Brain microvascular endothelial cell (primary cell): ENCODE data around the gene PIMREG.

Source experiments
- DNase-seq: peaks from one replicate; pipeline ENCODE4 v3.0.0-alpha.2; 2020
- H3K27ac ChIP-seq: fragments of 250-450 bp; sonication (Bioruptor Pico); 2 replicates; pipeline ENCODE4 v1.5.1; 2020; ENCODE audit warnings: mild to moderate bottlenecking, moderate library complexity
- H3K27me3 ChIP-seq: fragments of 250-450 bp; sonication (Bioruptor Pico); replicated peaks from 2 replicates; pipeline ENCODE4 v1.5.1; 2020; ENCODE audit warnings: mild to moderate bottlenecking
- H3K36me3 ChIP-seq: fragments of 250-450 bp; sonication (Bioruptor Pico); replicated peaks from 2 replicates; pipeline ENCODE4 v1.5.1; 2020; ENCODE audit warnings: mild to moderate bottlenecking
- H3K4me3 ChIP-seq: 2 replicates; pipeline ENCODE4 v1.5.1; 2011; ENCODE audit warnings: low read depth, mild to moderate bottlenecking, control low read depth, low read length, moderate library complexity
- in situ Hi-C: cut with HindIII; loops from 2 replicates; pipeline ENCODE4 v1.10.0; 2017; ENCODE audit warnings: low sequenced_read_pairs, low pct_ligation_motif_present
- TF ChIP-seq, protein P1 (sequence below): IDR thresholded peaks from 2 replicates; pipeline ENCODE4 v1.5.1; 2011; ENCODE audit warnings: low read depth, mild to moderate bottlenecking, moderate library complexity, low read length, control low read depth, inconsistent platforms; ENCODE audit errors: missing control alignments

The PIMREG gene

GRCh38 chr17:6498356-6498755 is 54.1 kb downstream of the PIMREG start:
- in situ Hi-C loops: no loop called here
- no peak overlapping the region for H3K27ac ChIP-seq
- TF ChIP-seq, protein P1, sequence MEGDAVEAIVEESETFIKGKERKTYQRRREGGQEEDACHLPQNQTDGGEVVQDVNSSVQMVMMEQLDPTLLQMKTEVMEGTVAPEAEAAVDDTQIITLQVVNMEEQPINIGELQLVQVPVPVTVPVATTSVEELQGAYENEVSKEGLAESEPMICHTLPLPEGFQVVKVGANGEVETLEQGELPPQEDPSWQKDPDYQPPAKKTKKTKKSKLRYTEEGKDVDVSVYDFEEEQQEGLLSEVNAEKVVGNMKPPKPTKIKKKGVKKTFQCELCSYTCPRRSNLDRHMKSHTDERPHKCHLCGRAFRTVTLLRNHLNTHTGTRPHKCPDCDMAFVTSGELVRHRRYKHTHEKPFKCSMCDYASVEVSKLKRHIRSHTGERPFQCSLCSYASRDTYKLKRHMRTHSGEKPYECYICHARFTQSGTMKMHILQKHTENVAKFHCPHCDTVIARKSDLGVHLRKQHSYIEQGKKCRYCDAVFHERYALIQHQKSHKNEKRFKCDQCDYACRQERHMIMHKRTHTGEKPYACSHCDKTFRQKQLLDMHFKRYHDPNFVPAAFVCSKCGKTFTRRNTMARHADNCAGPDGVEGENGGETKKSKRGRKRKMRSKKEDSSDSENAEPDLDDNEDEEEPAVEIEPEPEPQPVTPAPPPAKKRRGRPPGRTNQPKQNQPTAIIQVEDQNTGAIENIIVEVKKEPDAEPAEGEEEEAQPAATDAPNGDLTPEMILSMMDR: no peak

DNA sequence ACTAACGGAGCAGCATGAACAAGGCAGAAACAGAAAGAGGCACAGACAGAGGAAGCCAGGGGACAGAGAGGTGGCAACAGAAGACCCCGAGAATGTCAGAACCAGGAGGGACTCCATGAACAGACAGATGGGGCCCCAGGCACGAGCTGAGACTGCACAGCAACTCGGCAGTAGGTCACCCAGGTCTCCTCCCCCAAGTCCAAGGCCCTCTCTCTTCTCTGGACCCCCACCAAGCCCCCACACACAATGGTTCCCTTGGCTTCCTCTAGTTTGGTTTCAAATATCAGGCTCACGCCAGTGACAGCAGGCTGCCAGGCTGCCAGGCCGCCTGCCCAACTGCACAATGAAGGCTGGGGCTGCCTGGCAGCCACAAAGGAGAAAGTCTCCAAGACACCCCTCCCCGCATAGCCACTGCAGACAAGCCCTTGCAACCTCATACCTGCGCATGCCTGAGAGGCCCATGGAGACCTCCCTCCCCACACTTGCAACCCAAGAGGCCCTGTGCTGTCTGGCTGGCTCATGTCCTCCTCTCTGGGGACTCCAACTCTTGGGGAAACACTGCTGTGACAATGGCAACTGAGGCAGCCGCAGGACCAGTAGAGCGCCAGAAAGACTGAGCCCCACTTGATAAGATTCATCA is 54.8 kb downstream of the PIMREG start:
- H3K36me3 ChIP-seq: no peaks in the 10 kb centered on the region
- no peak overlapping the region for H3K27ac ChIP-seq
- no peak overlapping the region for H3K4me3 ChIP-seq
- TF ChIP-seq, protein P1: no peak
- DNase-seq: no peak
- in situ Hi-C loops: no loop called here
- no peaks in the 10 kb centered on the region for H3K27me3 ChIP-seq

More at GRCh38 chr17:6498356-6498755, 54.1 kb downstream of the PIMREG start:
- Histone ChIP-seq H3K4me3 (no peak overlapping the region), H3K36me3 (no peaks in the 10 kb centered on the region), H3K27me3 (no peaks in the 10 kb centered on the region)
- no peak for DNase-seq
